Neuron (in vitro differentiated cells): Measurements from ENCODE around the gene KRTAP10-12.

Experiments used
- H2AFZ ChIP-seq: one replicate; pipeline ENCODE4 v1.6.1; 2013; ENCODE audit warnings: low read depth, mild to moderate bottlenecking, inconsistent platforms, low read length, moderate library complexity
- H3K27me3 ChIP-seq: one replicate; pipeline ENCODE4 v1.6.1; 2013; ENCODE audit warnings: low read length; ENCODE audit not compliant: insufficient read depth
- H3K36me3 ChIP-seq: one replicate; pipeline ENCODE4 v1.6.1; 2013; ENCODE audit warnings: low read length; ENCODE audit not compliant: insufficient read depth
- H3K4me1 ChIP-seq: one replicate; pipeline ENCODE4 v1.6.1; 2013; ENCODE audit warnings: low read length; ENCODE audit not compliant: insufficient read depth
- H3K4me3 ChIP-seq: 2 replicates; pipeline ENCODE4 v1.5.1; 2013; ENCODE audit warnings: mild to moderate bottlenecking, low read length, moderate library complexity
- H3K9me3 ChIP-seq: one replicate; pipeline ENCODE4 v1.6.1; 2013; ENCODE audit warnings: low read length

Gene KRTAP10-12

GRCh38 chr21:44713846-44714245 is 16.9 kb downstream of the KRTAP10-12 start:
- peaks cover 71% of the 10 kb centered on the region for H3K27me3 ChIP-seq
- no peaks in the 10 kb centered on the region for H3K36me3 ChIP-seq
- no peaks in the 10 kb centered on the region for H3K9me3 ChIP-seq
- H2AFZ ChIP-seq, result no peak overlapping the region
- H3K4me1 ChIP-seq, result peaks cover 17% of the 10 kb centered on the region
- H3K4me3 ChIP-seq, result no peak overlapping the region

DNA sequence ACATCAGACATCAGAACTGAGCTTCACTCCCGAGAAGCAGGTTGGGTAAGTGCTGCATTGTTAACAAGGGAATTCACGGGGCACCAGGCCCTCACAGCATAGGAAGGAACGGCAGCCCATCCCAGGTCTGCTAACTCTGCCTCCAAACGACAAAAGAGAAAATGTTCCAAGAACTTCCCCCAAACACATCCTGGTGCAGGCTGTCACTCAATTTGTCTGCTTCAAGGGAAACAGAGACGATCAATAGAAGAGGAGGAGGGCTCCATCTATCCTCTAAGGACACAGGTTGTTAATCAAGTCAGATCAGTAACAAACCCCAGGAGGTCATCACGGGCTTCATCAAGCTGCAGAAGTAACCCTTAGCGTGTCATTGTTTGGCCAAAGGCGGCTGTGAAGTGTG is 17.9 kb downstream of the KRTAP10-12 start:
- Histone ChIP-seq H3K27me3 (peaks cover 61% of the 10 kb centered on the region), H3K4me3 (no peak overlapping the region), H3K36me3 (no peaks in the 10 kb centered on the region), H2AFZ (no peak overlapping the region), H3K4me1 (peaks cover 18% of the 10 kb centered on the region), H3K9me3 (no peaks in the 10 kb centered on the region)

- Histone ChIP-seq H3K9me3 (no peaks in the 10 kb centered on the region), H3K4me3 (no peak overlapping the region), H3K27me3 (peaks cover 46% of the 10 kb centered on the region), H2AFZ (no peak overlapping the region), H3K4me1 (peaks cover 10% of the 10 kb centered on the region), H3K36me3 (no peaks in the 10 kb centered on the region)
These were observed 20.0 kb downstream of the KRTAP10-12 start for GRCh38 chr21:44716984-44717383.

GRCh38 chr21:44718093-44718492 is 21.1 kb downstream of the KRTAP10-12 start:
- Histone ChIP-seq H3K36me3 (no peaks in the 10 kb centered on the region), H3K27me3 (peaks cover 40% of the 10 kb centered on the region), H3K4me3 (no peak overlapping the region), H3K4me1 (peaks cover 12% of the 10 kb centered on the region), H2AFZ (no peak overlapping the region), H3K9me3 (no peaks in the 10 kb centered on the region)

GRCh38 chr21:44718571-44718970 is 21.6 kb downstream of the KRTAP10-12 start:
- H3K4me3 ChIP-seq, result no peak overlapping the region
- H3K36me3 ChIP-seq, result no peaks in the 10 kb centered on the region
- H2AFZ ChIP-seq, result no peak overlapping the region
- H3K4me1 ChIP-seq, result peaks cover 13% of the 10 kb centered on the region
- H3K27me3 ChIP-seq, result peaks cover 37% of the 10 kb centered on the region
- H3K9me3 ChIP-seq, result no peaks in the 10 kb centered on the region

GRCh38 chr21:44720170-44720569 is 23.2 kb downstream of the KRTAP10-12 start:
- H3K36me3 ChIP-seq, result no peaks in the 10 kb centered on the region
- H3K4me3 ChIP-seq, result no peak overlapping the region
- peaks cover 13% of the 10 kb centered on the region for H3K4me1 ChIP-seq
- H3K9me3 ChIP-seq, result peaks cover 5% of the 10 kb centered on the region
- no peak overlapping the region for H2AFZ ChIP-seq
- H3K27me3 ChIP-seq, result peaks cover 24% of the 10 kb centered on the region

DNA sequence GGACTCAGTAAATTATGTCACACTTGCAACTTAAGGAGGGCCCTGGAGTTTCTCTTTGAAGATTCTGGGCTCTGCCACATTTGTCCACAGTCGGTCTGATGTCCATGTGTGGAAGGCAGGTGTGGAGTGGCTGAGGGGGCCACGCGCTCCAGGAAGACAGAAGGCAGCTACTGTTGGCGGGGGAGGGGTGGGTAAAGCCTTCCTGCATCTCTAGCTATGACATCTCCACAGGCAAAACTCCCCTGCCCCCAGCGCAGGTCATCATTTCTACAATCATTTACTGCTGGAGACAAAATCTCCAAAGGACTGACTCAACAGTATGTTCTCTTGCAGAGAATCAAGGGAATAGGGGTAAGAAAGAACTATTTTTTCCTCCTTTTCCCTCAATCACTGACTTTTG is 25.8 kb downstream of the KRTAP10-12 start:
- H3K27me3 ChIP-seq, result peaks cover 18% of the 10 kb centered on the region
- H3K36me3 ChIP-seq, result no peaks in the 10 kb centered on the region
- no peak overlapping the region for H2AFZ ChIP-seq
- peaks cover 13% of the 10 kb centered on the region for H3K4me1 ChIP-seq
- no peak overlapping the region for H3K4me3 ChIP-seq
- peaks cover 5% of the 10 kb centered on the region for H3K9me3 ChIP-seq

DNA sequence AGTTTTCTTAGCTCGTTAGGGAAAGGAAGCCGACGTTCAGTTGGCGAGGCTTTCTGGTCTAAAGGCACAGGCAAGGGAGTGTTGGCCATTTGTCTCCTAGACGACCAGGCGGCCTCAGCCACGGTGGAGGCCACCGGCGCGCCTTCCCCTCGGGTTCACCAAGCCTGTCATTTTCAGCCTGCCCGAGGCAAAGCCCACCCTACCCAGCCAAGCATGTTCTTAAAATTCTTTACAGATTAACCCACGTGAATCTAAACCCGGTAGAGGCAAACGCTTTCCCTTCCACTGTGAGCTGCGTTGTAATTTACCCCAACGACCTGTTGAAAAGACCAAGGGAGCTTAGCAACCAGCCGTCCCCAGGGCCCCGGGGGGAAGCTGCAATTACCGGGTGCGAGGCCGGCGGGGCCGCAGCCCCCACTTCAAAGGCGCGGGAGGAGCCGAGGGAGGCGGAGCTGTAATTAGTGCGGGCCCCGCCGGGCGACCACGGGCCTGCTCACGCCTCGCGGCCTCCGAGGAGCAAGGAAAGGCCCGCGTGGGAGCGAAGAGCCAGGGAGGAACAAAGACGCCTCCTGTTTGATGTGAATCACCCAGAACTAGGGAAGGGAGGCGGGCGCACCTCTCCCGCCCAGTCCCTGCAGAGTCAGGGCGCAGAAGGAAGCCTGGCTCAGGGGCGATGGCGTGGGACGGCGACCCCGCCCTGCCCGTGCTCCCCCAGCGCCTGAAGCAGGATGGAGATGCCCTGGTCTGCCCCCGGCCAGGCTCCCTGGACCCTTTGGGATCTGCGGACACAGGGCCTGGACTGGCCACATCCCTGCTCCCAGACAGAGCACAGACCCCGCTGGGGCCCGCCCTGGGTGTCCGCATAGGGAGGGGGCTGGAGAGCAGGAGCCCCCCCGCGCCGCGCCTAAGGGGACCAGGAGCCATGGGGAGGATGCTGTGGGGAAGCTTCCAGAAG is 26.5 kb downstream of the KRTAP10-12 start:
- Histone ChIP-seq H2AFZ (no peak overlapping the region), H3K4me3 (no peak overlapping the region), H3K9me3 (peaks cover 5% of the 10 kb centered on the region), H3K36me3 (no peaks in the 10 kb centered on the region), H3K4me1 (peaks cover 7% of the 10 kb centered on the region), H3K27me3 (peaks cover 16% of the 10 kb centered on the region)

GRCh38 chr21:44724196-44724595 is 27.2 kb downstream of the KRTAP10-12 start:
- Histone ChIP-seq H3K4me3 (no peak overlapping the region), H3K36me3 (no peaks in the 10 kb centered on the region), H3K4me1 (peaks cover 3% of the 10 kb centered on the region), H2AFZ (no peak overlapping the region), H3K27me3 (peaks cover 11% of the 10 kb centered on the region), H3K9me3 (peaks cover 5% of the 10 kb centered on the region)

DNA sequence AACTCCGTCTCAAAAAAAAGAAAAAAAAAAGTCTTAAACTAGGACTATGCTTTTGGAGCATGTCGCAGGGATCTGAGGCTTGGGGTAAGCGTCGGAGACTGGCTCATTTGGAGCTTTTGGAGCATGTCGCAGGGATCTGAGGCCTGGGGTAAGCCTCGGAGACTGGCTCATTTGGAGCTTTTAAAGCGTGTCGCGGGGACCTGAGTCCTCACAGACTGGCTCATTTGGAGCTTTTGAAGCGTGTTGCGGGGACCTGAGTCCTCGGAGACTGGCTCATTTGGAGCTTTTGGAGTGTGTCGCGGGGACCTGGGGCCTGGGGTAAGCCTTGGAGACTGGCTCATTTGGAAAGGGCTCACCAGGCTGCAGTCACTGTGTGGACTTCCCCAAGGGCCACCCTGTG is 28.0 kb downstream of the KRTAP10-12 start:
- no peak overlapping the region for H3K4me3 ChIP-seq
- peaks cover 12% of the 10 kb centered on the region for H3K27me3 ChIP-seq
- H2AFZ ChIP-seq, result no peak overlapping the region
- H3K36me3 ChIP-seq, result no peaks in the 10 kb centered on the region
- H3K4me1 ChIP-seq, result peaks cover 3% of the 10 kb centered on the region
- peaks cover 5% of the 10 kb centered on the region for H3K9me3 ChIP-seq

- Histone ChIP-seq H3K36me3 (no peaks in the 10 kb centered on the region), H3K4me3 (no peak overlapping the region), H3K27me3 (peaks cover 21% of the 10 kb centered on the region), H3K9me3 (peaks cover 5% of the 10 kb centered on the region), H3K4me1 (peaks cover 3% of the 10 kb centered on the region), H2AFZ (no peak overlapping the region)
These were observed 29.9 kb downstream of the KRTAP10-12 start for GRCh38 chr21:44726826-44727225.

- Histone ChIP-seq H3K36me3 (no peaks in the 10 kb centered on the region), H2AFZ (no peak overlapping the region), H3K9me3 (peaks cover 5% of the 10 kb centered on the region), H3K4me3 (no peak overlapping the region), H3K4me1 (peaks cover 3% of the 10 kb centered on the region), H3K27me3 (peaks cover 26% of the 10 kb centered on the region)
These were observed 30.3 kb downstream of the KRTAP10-12 start for GRCh38 chr21:44727321-44727720.

GRCh38 chr21:44727757-44728156 is 30.8 kb downstream of the KRTAP10-12 start:
- no peaks in the 10 kb centered on the region for H3K36me3 ChIP-seq
- H3K9me3 ChIP-seq, result peaks cover 5% of the 10 kb centered on the region
- H3K27me3 ChIP-seq, result peaks cover 28% of the 10 kb centered on the region
- H2AFZ ChIP-seq, result no peak overlapping the region
- H3K4me1 ChIP-seq, result peaks cover 3% of the 10 kb centered on the region
- H3K4me3 ChIP-seq, result no peak overlapping the region
